Measurements from ENCODE around the gene EPS8.
"Not testable (repeated sequence)": the region's sequence is repeated elsewhere in the genome, so short reads cannot be mapped to it uniquely, and the experiment has no call there.

Gene EPS8

GRCh38 chr12:15752785-15753184, 36.4 kb downstream of the EPS8 start:
- DNase-seq: no peak

DNA sequence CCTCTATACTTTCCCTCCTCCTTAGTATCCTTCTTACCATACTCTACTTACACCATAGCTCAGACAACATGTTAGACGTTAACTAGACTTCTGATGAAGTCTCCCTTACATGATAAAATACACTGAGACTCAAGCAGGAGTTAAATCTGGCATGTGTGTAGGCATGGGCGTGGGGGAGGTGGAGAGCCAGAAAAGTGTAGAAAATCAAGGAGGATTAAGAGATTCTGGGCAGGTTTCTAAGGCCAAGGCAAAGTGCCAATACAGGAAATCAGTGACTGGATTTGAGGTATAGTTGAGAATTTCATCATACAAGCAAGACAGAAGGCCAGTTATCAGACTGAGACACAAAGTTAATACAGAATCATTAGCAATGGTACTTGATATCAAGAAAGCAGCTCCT, 37.4 kb downstream of the EPS8 start:
- DNase-seq: no peak

DNA sequence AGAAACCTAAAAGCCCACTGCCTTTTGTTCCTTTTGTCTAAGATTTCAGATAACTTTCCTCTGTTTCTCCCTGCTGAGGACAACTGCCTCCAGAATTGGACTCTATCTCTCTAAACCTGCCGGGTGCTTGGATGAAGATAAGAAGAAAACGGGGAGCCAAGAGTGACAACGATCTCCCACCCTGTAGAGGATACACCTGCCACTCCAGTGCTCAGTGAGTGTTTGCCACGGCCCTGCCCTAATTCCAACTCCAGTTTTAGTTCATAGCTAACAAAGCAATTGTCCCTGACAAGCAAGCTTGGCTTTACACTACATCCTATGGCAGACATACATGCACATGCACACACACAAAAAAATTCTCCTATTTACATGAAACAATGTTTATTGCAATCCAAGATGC, 39.3 kb downstream of the EPS8 start:
- no peak for DNase-seq

DNA sequence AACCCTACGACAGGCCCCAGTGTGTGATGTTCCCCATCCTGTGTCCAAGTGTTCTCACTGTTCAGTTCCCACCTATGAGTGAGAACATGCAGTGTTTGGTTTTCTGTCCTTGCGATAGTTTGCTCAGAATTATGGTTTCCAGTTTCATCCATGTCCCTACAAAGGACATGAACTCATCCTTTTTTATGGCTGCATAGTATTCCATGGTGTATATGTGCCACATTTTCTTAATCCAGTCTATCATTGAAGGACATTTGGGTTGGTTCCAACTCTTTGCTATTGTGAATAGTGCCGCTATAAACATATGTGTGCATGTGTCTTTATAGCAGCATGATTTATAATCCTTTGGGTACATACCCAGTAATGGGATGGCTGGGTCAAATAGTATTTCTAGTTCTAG, 47.3 kb downstream of the EPS8 start:
- not testable (repeated sequence) for DNase-seq

- DNase-seq: no peak
These were observed 48.1 kb downstream of the EPS8 start for GRCh38 chr12:15741082-15741481.

DNA sequence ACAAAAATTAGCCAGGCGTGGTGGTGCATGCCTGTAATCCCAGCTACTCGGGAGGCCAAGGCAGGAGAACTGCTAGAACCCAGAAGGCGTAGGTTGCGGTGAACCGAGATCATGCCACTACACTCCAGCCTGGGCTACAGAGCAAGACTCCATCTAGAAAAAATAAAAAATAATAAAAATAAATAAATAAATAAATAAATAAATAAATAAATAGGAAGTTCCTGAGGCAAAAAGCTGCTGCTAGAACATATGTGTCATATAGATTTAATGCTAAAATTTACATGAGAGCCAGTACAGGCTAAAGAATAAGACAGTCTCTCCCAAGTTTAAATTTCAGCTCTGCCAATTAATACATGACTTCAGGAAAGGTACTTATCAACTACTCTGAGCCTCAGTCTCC, 48.8 kb downstream of the EPS8 start:
- DNase-seq: not testable (repeated sequence)

GRCh38 chr12:15738438-15739015, 50.7 kb downstream of the EPS8 start:
- no peak for DNase-seq

- DNase-seq: no peak
These were observed 53.2 kb downstream of the EPS8 start for GRCh38 chr12:15735837-15736615.

DNA sequence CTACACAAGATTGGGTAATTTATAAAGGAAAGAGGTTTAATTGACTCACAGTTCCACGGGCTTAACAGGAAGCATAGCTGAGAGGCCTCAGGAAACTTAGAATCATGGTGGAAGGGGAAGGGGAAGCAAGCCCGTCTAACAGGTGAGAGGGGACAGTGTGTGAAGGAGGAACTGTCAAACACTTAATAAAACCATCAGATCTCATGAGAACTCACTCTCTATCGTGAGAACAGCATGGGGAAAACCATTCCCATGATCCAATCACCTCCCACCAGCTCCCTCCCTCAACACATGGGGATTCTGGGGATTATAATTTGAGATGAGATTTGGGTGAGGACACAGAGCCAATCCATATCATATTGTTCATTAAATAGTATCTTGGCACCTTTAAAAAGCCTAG, 56.1 kb downstream of the EPS8 start:
- no peak for DNase-seq

- DNase-seq: no peak
These were observed 56.7 kb downstream of the EPS8 start for GRCh38 chr12:15732341-15733061.

DNA sequence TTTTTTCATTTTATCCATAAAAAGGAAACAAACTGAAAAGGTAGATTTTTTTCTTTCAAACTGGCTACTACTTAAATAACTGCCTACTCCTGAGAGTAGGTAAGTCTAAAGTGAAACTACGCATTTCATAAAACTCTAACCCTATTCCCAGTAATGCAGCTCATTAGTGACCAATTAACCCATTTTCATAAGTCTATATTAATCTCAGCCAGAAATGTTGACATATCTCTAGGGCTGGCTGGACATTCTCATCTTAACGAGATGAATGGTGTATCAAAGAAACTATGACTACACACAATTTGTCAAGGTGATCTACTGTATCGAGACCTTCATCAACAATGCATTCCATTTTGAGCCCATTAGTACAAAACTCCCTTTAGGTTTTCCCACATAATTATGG, 57.2 kb downstream of the EPS8 start:
- no peak for DNase-seq

- no peak for DNase-seq
These were observed 60.1 kb downstream of the EPS8 start for GRCh38 chr12:15729097-15729496.

DNA sequence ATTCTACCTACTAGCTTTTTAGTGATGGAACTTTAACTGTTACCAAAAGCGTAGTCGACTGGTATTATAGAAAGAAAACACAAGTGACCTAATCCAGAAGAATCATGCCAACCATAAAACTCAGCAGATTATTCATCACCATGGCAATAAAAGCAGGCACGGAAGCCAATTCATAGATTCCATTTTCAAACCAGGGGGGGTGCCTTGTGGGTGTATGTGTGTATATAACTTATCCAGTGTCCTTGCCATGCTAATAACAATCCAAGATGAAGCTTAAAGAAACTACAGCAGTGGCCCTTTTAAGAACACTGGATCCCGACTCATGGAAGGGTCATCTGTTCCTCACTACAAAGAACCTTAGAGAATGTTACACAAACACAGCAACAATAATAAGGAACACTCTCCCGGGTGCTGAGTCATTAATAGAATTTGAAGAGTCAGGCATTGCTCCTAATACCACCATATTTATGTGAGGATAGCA, 61.0 kb downstream of the EPS8 start:
- DNase-seq: no peak

GRCh38 chr12:15726878-15727150, 62.4 kb downstream of the EPS8 start:
- no peak for DNase-seq

- DNase-seq: no peak
These were observed 62.9 kb downstream of the EPS8 start for GRCh38 chr12:15726027-15726877.

DNA sequence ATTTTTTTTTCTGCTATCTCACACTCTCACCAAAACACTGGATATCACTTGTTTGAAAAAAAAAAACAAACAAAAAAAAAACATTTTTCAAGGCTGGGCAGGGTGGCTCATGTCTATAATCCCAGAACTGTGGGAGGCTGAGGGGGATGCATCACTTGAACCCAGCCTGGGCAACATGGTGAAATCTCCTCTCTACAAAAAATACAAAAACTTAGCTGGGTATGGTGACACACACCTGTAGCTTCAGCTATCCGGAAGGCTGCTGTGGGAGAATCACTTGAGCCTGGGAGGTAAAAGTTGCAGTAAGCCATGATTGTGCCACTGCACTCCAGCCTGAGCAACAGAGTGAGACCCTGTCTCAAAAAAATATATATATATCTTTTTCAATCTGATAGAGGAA, 66.2 kb downstream of the EPS8 start:
- no peak for DNase-seq

- no peak for DNase-seq
These were observed 67.7 kb downstream of the EPS8 start for GRCh38 chr12:15721316-15722115.

- no peak for DNase-seq
These were observed 68.9 kb downstream of the EPS8 start for GRCh38 chr12:15720295-15720694.

GRCh38 chr12:15719230-15719629, 70.0 kb downstream of the EPS8 start:
- DNase-seq: no peak

DNA sequence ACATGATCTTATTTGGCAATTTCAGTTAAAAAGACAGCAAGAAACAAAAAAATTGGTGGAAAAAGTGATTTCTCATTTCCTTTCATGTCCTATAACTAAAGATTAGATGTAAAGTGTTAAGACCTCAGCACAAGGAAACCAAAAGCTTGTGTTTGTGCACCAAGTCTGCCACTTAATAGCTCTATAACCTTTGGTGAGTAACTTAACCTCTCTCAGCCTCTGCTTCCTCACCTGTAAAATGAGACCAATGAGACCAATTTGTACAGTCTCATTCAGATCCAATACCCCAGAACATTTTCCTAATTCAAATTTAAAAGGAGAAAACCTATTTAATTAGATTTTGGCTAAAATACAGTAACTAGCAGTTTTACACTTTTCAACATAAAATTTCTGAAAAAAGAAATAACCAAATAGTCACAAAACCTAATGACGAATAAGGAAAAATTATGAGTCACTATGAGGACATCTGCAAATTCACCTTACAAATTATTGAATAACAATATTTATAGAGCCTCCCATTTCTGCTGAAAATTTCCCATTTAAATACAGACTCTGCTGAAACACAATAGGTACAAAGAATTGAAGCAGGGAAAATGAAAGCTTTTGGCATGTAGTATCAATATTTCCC, 71.1 kb downstream of the EPS8 start:
- no peak for DNase-seq

GRCh38 chr12:15716581-15716980, 72.6 kb downstream of the EPS8 start:
- DNase-seq: no peak

DNA sequence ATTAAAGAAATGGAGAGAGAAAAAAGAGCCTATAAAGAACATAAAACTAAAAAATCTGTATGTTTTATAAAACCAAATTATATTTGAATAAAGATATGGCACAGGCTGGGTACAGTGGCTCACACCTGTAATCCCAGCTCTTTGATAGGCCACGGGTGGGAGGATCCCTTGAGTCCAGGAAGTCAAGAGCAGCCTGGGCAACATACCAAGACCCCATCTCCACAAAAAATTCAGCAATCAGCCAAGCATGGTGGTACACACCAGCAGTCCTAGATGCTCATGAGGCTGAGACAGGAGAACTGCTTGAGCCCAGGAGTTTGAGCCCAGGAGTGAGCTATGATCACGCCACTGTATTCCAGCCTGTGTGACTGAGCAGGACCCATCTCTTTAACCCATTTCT, 74.9 kb downstream of the EPS8 start:
- DNase-seq: no peak
